SK-N-MC (cell line): ENCODE data around the gene MAGI2.

ENCODE experiments used
- EZH2 ChIP-seq: fragments of 200-600 bp; sonication (generic); IDR thresholded peaks from one replicate; pipeline ENCODE4 v1.6.1; 2017; ENCODE audit warnings: antibody characterized with exemption
- FOXP2 ChIP-seq: optimal IDR thresholded peaks from 2 replicates; pipeline ENCODE3; 2011; ENCODE audit warnings: mild to moderate bottlenecking, moderate library complexity; ENCODE audit not compliant: insufficient read depth; ENCODE audit errors: extremely low read length, control extremely low read depth
- POLR2AphosphoS5 ChIP-seq: IDR thresholded peaks from 2 replicates; pipeline ENCODE4 v1.6.1; 2012; ENCODE audit warnings: mild to moderate bottlenecking, low read depth, low read length, borderline replicate concordance

- TF ChIP-seq EZH2 (no peak), POLR2AphosphoS5 (no peak), FOXP2 (no peak)
Measured at GRCh38 chr7:79459381-79459780, 5.9 kb upstream of the MAGI2 start.
